HEK293T (cell line): ENCODE data around the gene SLC7A10.
A peak's percentile ranks its signal among the peaks of the same experiment; 100 is the strongest.

ENCODE experiments used
- CTCF ChIA-PET: fragments of 350-600 bp; formaldehyde crosslinking; extraction: SDS; loops from one replicate; lab custom pipeline; 2021; ENCODE audit warnings: antibody characterized with exemption, inconsistent platforms; lab: Yijun Ruan, JAX
- POLR2A ChIA-PET: fragments of 350-600 bp; formaldehyde crosslinking; extraction: SDS; loops from one replicate; lab custom pipeline; 2020; ENCODE audit warnings: antibody characterized with exemption, inconsistent platforms; lab: Yijun Ruan, JAX
- DNase-seq: peaks from one replicate; pipeline ENCODE4 v3.0.0; 2012; ENCODE audit warnings: mixed read lengths; ENCODE audit errors: extremely low spot score
- ARNT ChIP-seq: fragments of 450-650 bp; IDR thresholded peaks from 2 replicates; pipeline ENCODE4 v1.6.1; 2017; ENCODE audit warnings: mild to moderate bottlenecking
- BHLHE40 ChIP-seq: fragments of 450-650 bp; IDR thresholded peaks from 2 replicates; pipeline ENCODE4 v1.6.1; 2016; ENCODE audit warnings: mild to moderate bottlenecking, moderate library complexity, borderline replicate concordance
- CTBP1 ChIP-seq: fragments of 450-650 bp; IDR thresholded peaks from 2 replicates; pipeline ENCODE4 v1.6.1; 2016; ENCODE audit warnings: borderline replicate concordance
- ELF4 ChIP-seq: fragments of 450-650 bp; IDR thresholded peaks from 2 replicates; pipeline ENCODE4 v1.6.1; 2017; ENCODE audit warnings: antibody characterized with exemption
- FOXA1 ChIP-seq: fragments of 450-650 bp; IDR thresholded peaks from 2 replicates; pipeline ENCODE4 v1.6.1; 2016; ENCODE audit warnings: mild to moderate bottlenecking
- FOXK2 ChIP-seq: fragments of 450-650 bp; IDR thresholded peaks from 2 replicates; pipeline ENCODE4 v1.6.1; 2016; ENCODE audit warnings: mild to moderate bottlenecking
- FOXM1 ChIP-seq: fragments of 450-650 bp; IDR thresholded peaks from 2 replicates; pipeline ENCODE4 v1.6.1; 2017; ENCODE audit warnings: mild to moderate bottlenecking, borderline replicate concordance
- HDGF ChIP-seq: fragments of 450-650 bp; IDR thresholded peaks from 2 replicates; pipeline ENCODE4 v1.6.1; 2017; ENCODE audit warnings: antibody characterized with exemption, borderline replicate concordance
- L3MBTL2 ChIP-seq: fragments of 450-650 bp; conservative IDR thresholded peaks from 2 replicates; pipeline ENCODE4 v1.6.1; 2016; ENCODE audit warnings: mild to moderate bottlenecking
- LEF1 ChIP-seq: fragments of 450-650 bp; IDR thresholded peaks from 2 replicates; pipeline ENCODE4 v1.6.1; 2017; ENCODE audit warnings: mild to moderate bottlenecking, borderline replicate concordance
- NFRKB ChIP-seq: fragments of 450-650 bp; IDR thresholded peaks from 2 replicates; pipeline ENCODE4 v1.6.1; 2016; ENCODE audit warnings: mild to moderate bottlenecking, moderate library complexity
- SP1 ChIP-seq: fragments of 450-650 bp; IDR thresholded peaks from 2 replicates; pipeline ENCODE4 v1.6.1; 2017
- SUZ12 ChIP-seq: fragments of 450-650 bp; IDR thresholded peaks from 2 replicates; pipeline ENCODE4 v1.6.1; 2016; ENCODE audit warnings: mild to moderate bottlenecking
- TARDBP ChIP-seq: fragments of 450-650 bp; IDR thresholded peaks from 2 replicates; pipeline ENCODE4 v1.6.1; 2016
- ZNF384 ChIP-seq: fragments of 450-650 bp; IDR thresholded peaks from 2 replicates; pipeline ENCODE4 v1.6.1; 2016
- TF ChIP-seq, protein P1 (sequence below): fragments of 450-650 bp; IDR thresholded peaks from 2 replicates; pipeline ENCODE4 v1.6.1; 2016

Gene SLC7A10

GRCh38 chr19:33202546-33203507 lies 22.8 kb downstream of the SLC7A10 start:
- TF ChIP-seq TARDBP (peak; percentile 58; the same call in 1 of the 2 replicates), FOXA1 (no peak), ELF4 (no peak), L3MBTL2 (no peak), ZNF384 (no peak), LEF1 (no peak)
- CTCF ChIA-PET = no interaction called here
- DNase-seq = no peak
- POLR2A ChIA-PET = no interaction called here

DNA sequence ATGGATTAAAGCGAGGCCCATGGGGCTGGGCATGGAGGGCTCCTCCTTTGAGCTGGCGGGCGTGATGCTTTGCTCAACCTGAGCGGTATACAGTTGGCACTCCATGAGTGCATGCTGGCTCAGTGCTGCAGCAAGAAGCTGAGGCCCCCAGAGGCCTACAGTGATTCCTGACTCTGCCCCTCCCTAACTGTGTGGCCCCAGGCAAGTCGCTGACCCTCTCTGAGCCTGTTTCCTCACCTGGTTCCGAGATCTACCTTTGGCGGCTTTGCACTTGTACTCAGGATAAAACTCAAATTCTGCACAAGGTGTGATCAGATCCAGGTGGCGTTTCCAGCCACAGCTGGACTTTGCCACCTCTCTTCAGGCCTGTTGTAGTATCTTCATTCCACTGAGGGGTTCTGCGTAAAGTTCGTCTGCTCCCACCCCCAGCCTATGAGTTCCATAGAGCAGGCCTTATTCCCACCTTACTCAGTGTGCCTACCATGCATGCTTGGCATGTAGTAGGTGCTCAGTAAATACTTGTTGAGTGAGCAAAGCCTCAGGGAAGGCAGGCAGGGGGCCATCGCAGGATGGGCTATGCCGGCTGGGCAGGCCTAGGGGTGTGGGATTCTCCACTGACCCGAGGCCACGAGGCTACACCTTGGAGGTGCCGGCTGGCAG lies 23.6 kb downstream of the SLC7A10 start:
- TF ChIP-seq ARNT (no peak), ELF4 (no peak), FOXK2 (no peak), FOXA1 (no peak), TARDBP (no peak), ZNF384 (no peak), FOXM1 (no peak), BHLHE40 (no peak), L3MBTL2 (no peak), HDGF (no peak), SP1 (no peak), CTBP1 (no peak), SUZ12 (no peak), NFRKB (no peak), LEF1 (no peak)
- TF ChIP-seq, protein P1, sequence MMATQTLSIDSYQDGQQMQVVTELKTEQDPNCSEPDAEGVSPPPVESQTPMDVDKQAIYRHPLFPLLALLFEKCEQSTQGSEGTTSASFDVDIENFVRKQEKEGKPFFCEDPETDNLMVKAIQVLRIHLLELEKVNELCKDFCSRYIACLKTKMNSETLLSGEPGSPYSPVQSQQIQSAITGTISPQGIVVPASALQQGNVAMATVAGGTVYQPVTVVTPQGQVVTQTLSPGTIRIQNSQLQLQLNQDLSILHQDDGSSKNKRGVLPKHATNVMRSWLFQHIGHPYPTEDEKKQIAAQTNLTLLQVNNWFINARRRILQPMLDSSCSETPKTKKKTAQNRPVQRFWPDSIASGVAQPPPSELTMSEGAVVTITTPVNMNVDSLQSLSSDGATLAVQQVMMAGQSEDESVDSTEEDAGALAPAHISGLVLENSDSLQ = no peak
- DNase-seq = no peak
- ChIA-PET CTCF (no interaction called here), POLR2A (no interaction called here)

DNA sequence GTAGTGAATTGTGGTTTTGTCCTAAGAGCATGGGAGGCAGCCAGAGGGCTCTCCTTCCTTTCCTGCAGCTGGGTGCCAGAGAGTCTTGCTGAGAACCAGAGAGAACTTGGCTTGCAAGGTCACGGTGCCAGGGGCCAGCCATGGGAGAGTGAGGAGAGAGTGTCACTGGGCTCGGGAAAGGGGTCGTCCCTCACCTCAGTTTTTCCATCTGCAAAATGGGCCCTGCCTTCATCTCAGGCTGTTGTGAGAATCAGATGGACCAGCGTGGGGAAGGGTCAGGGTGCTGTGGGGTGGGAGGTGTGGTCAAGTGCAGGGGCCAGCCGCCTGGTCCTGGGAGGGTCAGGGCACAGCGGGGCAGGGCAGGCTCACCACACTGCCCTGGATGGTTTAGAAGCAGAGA lies 24.2 kb downstream of the SLC7A10 start:
- CTCF ChIA-PET = no interaction called here
- POLR2A ChIA-PET = no interaction called here
- TF ChIP-seq ZNF384 (no peak), FOXK2 (no peak), SP1 (no peak), FOXM1 (no peak)
- DNase-seq = no peak

DNA sequence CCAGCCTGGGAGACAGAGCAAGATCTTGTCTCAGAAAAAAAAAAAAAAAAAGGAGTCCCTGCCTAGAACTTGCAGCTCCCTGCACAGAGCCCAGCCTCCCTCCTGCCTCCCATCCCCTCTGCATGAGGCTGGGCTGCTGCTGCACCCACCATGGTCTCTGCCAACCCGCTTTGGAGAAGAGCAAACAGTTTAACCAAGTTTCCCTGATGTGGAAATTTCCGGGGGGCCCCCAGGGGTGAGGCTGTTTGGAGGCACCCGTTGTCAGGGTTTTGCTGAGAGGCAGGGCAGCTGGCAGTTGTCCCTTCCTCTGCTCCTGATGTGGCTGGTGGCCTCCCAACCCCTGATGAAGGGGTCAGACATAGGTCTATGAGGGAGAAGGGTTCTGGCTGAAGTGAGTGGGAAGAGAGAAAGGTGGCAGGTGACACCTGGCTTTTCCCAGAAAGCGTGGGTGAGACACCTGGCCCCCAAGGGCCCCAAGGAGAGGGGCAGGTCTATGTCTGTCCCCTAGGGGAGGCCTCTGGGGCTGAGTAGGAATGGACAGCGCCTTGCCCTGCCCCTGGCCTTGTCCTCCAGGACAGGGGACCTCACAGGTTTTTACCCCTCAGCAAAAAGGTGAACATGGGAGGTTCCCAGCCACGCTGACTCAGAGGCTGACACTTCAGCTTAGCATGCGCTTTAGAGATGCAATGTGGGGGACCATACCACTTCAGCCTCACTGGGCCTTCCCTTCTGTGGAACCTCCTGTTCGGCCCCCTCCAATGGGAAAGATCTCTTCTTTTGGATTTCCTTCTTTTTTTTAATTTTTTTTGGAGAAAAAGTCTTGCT lies 26.0 kb downstream of the SLC7A10 start:
- POLR2A ChIA-PET = no interaction called here

GRCh38 chr19:33198169-33198568 lies 27.5 kb downstream of the SLC7A10 start:
- DNase-seq = no peak
- TF ChIP-seq CTBP1 (no peak), ARNT (no peak), LEF1 (no peak), HDGF (no peak), NFRKB (no peak), SP1 (no peak), L3MBTL2 (no peak), ELF4 (no peak), FOXM1 (no peak), ZNF384 (no peak), BHLHE40 (no peak), FOXA1 (no peak), SUZ12 (no peak), FOXK2 (no peak), TARDBP (no peak)
- TF ChIP-seq, protein P1 = no peak
- ChIA-PET CTCF (no interaction called here), POLR2A (interaction anchor here (1.2 kb wide), 1 partner anchor 21 kb away, joined by 3 read pairs; no protein-coding TSS in a partner anchor)

More for the DNA sequence above, 26.0 kb downstream of the SLC7A10 start:
- TF ChIP-seq SP1 (no peak), ELF4 (no peak), CTBP1 (no peak), FOXA1 (no peak), HDGF (no peak), L3MBTL2 (no peak), LEF1 (no peak), NFRKB (no peak), BHLHE40 (no peak), ZNF384 (no peak), ARNT (no peak), TARDBP (no peak), FOXM1 (no peak), FOXK2 (no peak), SUZ12 (no peak)
- TF ChIP-seq, protein P1 = no peak
- DNase-seq = no peak
- CTCF ChIA-PET = no interaction called here
